ENCODE data around the gene NID2.
A peak's percentile ranks its signal among the peaks of the same experiment; 100 is the strongest.

The NID2 gene

DNA sequence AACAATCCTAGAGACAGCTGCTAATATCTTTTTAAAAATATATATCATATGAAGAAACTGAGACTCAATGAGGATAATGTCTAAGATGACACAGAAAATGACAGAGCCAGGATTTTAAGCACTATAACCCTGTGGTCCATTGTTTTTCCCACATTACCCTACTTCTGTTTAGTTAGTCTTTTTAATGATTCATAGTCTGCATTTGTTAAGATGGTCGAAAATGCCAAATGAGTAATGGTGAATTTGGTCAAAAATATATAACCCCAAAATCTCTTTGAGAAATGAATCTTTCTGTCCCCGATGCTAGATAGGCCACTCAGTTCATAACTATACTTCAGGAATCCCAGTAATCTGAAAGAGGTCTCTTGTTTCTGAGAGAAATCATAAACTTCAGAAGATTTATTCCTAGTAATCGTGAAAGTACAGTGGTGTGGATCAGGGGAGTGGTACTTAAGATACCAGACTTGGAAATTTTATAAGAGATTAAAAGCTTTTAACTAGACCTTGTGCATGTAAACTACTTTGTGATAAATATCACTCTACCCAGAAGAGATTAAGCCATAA lies 68.8 kb downstream of the NID2 start:
- no peaks in the 10 kb centered on the region for H3K9me3 ChIP-seq
- H3K4me1 ChIP-seq = no peaks in the 10 kb centered on the region
- TF ChIP-seq CTCF (IDR thresholded peaks at IDR 0.05; ENCODE audit: low read depth, low read length) = no peak
- H3K27me3 ChIP-seq = no peaks in the 10 kb centered on the region
- no peak overlapping the region for H3K4me3 ChIP-seq (ENCODE audit: low read depth, low read length)
- peaks cover 75% of the 10 kb centered on the region for H3K36me3 ChIP-seq
- DNase-seq = no peak

DNA sequence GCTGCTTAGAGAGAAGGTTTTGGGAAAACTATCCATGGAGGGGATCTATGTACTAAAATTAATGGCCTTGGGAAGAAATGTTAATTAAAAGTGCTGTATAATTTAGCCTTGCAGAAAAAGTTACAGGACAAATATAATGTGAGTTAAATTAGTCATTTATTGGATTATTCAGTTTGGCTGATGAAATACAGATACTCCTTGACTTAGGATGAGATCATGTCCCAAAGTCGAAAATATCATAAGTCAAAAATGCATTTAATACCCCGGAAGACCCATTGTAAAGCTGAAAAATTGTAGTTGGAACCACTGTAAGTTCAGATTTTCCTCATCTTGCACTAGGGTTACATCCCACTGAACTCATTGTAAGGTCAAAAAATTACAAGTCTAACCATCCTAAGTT lies 69.8 kb downstream of the NID2 start:
- no peaks in the 10 kb centered on the region for H3K9me3 ChIP-seq
- DNase-seq = no peak
- no peaks in the 10 kb centered on the region for H3K4me1 ChIP-seq
- no peak for TF ChIP-seq CTCF (IDR thresholded peaks at IDR 0.05; ENCODE audit: low read depth, low read length)
- peaks cover 74% of the 10 kb centered on the region for H3K36me3 ChIP-seq
- no peak overlapping the region for H3K4me3 ChIP-seq (ENCODE audit: low read depth, low read length)
- no peaks in the 10 kb centered on the region for H3K27me3 ChIP-seq

DNA sequence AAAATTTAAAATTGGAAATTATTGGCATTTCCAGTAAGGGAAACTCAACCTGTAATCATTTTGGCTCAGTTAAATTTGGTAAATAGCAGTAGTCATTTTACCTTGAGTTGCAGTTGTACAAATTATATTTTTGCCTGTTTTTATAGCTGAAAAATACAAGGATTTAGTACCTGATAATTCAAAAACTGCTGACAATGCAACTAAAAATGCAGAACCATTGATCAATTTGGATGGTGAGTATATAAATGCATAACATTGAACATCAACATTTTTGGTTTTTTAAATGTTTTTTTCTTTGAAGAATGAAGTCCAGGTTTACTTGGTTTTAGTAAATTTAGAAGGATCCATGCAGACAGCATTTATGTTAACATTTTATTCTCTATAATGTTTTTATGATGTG lies 70.5 kb downstream of the NID2 start:
- no peaks in the 10 kb centered on the region for H3K4me1 ChIP-seq
- no peak overlapping the region for H3K4me3 ChIP-seq (ENCODE audit: low read depth, low read length)
- no peaks in the 10 kb centered on the region for H3K27me3 ChIP-seq
- no peaks in the 10 kb centered on the region for H3K9me3 ChIP-seq
- peaks cover 74% of the 10 kb centered on the region for H3K36me3 ChIP-seq
- no peak for DNase-seq
- no peak for TF ChIP-seq CTCF (IDR thresholded peaks at IDR 0.05; ENCODE audit: low read depth, low read length)

DNA sequence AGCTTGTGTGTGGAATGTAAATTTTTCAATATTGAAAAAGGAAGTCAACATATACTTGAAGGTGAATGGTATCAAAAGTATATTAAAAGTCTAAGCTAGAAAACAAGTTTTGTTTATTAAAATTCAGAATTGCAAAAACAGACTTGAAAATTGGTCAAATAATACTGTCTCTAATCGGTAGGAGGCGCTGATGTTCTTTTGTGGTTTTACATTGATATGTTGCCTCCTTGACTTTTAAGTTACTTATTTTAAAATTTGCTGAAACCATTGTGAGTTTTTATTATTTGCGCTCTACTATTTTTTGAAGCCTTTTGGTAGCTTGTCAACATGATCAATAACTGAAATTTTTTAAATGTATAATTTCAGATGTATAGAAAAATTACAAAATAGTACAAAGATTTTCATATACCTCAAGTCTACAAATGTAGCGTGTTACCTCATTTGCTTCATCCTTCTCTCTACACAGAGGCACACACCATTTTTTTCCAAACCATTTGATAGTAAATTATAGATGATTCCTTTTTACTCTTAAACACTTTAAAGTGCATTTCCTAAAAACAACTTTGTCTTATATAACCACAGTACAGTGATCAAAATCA lies 72.6 kb downstream of the NID2 start:
- Histone ChIP-seq H3K27me3 (no peaks in the 10 kb centered on the region), H3K4me1 (no peaks in the 10 kb centered on the region), H3K9me3 (no peaks in the 10 kb centered on the region), H3K4me3 (ENCODE audit: low read depth, low read length) (no peak overlapping the region), H3K36me3 (peaks cover 70% of the 10 kb centered on the region)
- no peak for DNase-seq
- TF ChIP-seq CTCF (IDR thresholded peaks at IDR 0.05; ENCODE audit: low read depth, low read length) = peak; percentile 66

GRCh38 chr14:51993285-51993920 lies 75.5 kb downstream of the NID2 start:
- no peak for TF ChIP-seq CTCF (IDR thresholded peaks at IDR 0.05; ENCODE audit: low read depth, low read length)
- H3K36me3 ChIP-seq = peaks cover 51% of the 10 kb centered on the region

DNA sequence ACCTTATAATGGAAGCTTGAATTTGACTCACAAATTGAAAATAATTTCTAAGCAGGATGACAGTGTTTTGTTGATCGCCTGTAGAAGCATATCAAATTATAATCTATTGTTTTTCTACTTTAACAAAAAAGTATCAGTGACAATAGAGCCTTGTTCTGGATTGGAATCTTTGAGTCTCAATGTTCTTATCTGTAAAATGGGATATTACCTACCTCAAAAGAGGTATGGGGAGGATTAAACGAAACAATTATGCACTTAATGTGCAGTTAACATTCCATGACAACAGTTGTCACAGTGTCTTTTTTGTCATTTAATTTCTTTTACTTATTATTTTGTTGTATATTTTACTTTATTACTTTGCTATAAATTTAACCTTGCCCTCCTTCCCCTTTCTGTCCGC lies 78.4 kb downstream of the NID2 start:
- H3K9me3 ChIP-seq = no peaks in the 10 kb centered on the region
- TF ChIP-seq CTCF (IDR thresholded peaks at IDR 0.05; ENCODE audit: low read depth, low read length) = no peak
- no peak for DNase-seq
- peaks cover 37% of the 10 kb centered on the region for H3K36me3 ChIP-seq
- peaks cover 3% of the 10 kb centered on the region; the same call in 1 of the 2 replicates for H3K4me1 ChIP-seq
- peak overlapping the region; percentile 98 for H3K4me3 ChIP-seq (ENCODE audit: low read depth, low read length)
- H3K27me3 ChIP-seq = no peaks in the 10 kb centered on the region

More at GRCh38 chr14:51993285-51993920, 75.5 kb downstream of the NID2 start:
- Histone ChIP-seq H3K9me3 (no peaks in the 10 kb centered on the region), H3K27me3 (no peaks in the 10 kb centered on the region), H3K4me1 (peaks cover 3% of the 10 kb centered on the region; the same call in 1 of the 2 replicates), H3K4me3 (ENCODE audit: low read depth, low read length) (no peak overlapping the region)
- no peak for DNase-seq

All from BE2C (cell line).